Astrocyte (in vitro differentiated cells and primary cell): ENCODE data around the gene DROSHA. TPM values are rescaled to one million over a fixed set of nuclear protein-coding genes. Genes with fewer than 3 reads are reported as not detected.
"Not testable (repeated sequence)": the region's sequence is repeated elsewhere in the genome, so short reads cannot be mapped to it uniquely, and the experiment has no call there.

ENCODE experiments used
- DNase-seq: peaks from one replicate; pipeline ENCODE4 v3.0.0-alpha.2; 2010; ENCODE audit warnings: low read depth
- FAIRE-seq: peaks from 2 replicates; lab custom pipeline; 2011; peaks lifted over from hg19 to GRCh38; lab: Jason Lieb, UNC
- H2AFZ ChIP-seq: 2 replicates; pipeline ENCODE4 v1.6.0; 2012; ENCODE audit warnings: low read depth, low read length, inconsistent platforms
- H3K27ac ChIP-seq: 2 replicates; pipeline ENCODE4 v1.5.1; 2011; ENCODE audit warnings: low read depth, low read length, inconsistent platforms
- H3K27me3 ChIP-seq: 2 replicates; pipeline ENCODE4 v1.6.0; 2011; ENCODE audit warnings: low read length, inconsistent platforms; ENCODE audit not compliant: insufficient read depth
- H3K36me3 ChIP-seq: 2 replicates; pipeline ENCODE4 v1.5.1; 2011; ENCODE audit warnings: low read length, inconsistent platforms; ENCODE audit not compliant: insufficient read depth
- H3K4me1 ChIP-seq: 2 replicates; pipeline ENCODE4 v1.5.1; 2011; ENCODE audit warnings: low read length, inconsistent platforms; ENCODE audit not compliant: insufficient read depth
- H3K4me2 ChIP-seq: 2 replicates; pipeline ENCODE4 v1.6.0; 2012; ENCODE audit warnings: low read length, inconsistent platforms
- H3K4me3 ChIP-seq: 2 replicates; pipeline ENCODE4 v1.5.1; 2011; ENCODE audit warnings: low read depth, mild to moderate bottlenecking, low read length, inconsistent platforms; ENCODE audit not compliant: insufficient read depth
- H3K79me2 ChIP-seq: 2 replicates; pipeline ENCODE4 v1.6.0; 2012; ENCODE audit warnings: mild to moderate bottlenecking, low read length, inconsistent platforms; ENCODE audit not compliant: insufficient read depth
- H3K9ac ChIP-seq: 2 replicates; pipeline ENCODE4 v1.6.0; 2012; ENCODE audit warnings: mild to moderate bottlenecking, low read length, inconsistent platforms
- H3K9me3 ChIP-seq: 2 replicates; pipeline ENCODE4 v1.5.1; 2012; ENCODE audit warnings: low read depth, mild to moderate bottlenecking, low read length, inconsistent platforms; ENCODE audit not compliant: insufficient read depth
- H4K20me1 ChIP-seq: 2 replicates; pipeline ENCODE4 v1.6.0; 2012; ENCODE audit warnings: low read length, inconsistent platforms; ENCODE audit not compliant: insufficient read depth
- H3K27ac Mint-ChIP-seq: one replicate; pipeline ENCODE4 v1.8.0; 2021; ENCODE audit warnings: mild to moderate bottlenecking, mixed read lengths; ENCODE audit not compliant: unreplicated experiment
- H3K27me3 Mint-ChIP-seq: one replicate; pipeline ENCODE4 v1.8.0; 2021; ENCODE audit warnings: low read depth, mixed read lengths; ENCODE audit not compliant: unreplicated experiment
- H3K36me3 Mint-ChIP-seq: one replicate; pipeline ENCODE4 v1.8.0; 2021; ENCODE audit warnings: low read depth, mixed read lengths; ENCODE audit not compliant: unreplicated experiment
- H3K4me1 Mint-ChIP-seq: one replicate; pipeline ENCODE4 v1.8.0; 2021; ENCODE audit warnings: low read depth, mixed read lengths; ENCODE audit not compliant: unreplicated experiment
- H3K4me3 Mint-ChIP-seq: one replicate; pipeline ENCODE4 v1.8.0; 2021; ENCODE audit warnings: mild to moderate bottlenecking, moderate library complexity, mixed read lengths; ENCODE audit not compliant: unreplicated experiment
- H3K9me3 Mint-ChIP-seq: one replicate; pipeline ENCODE4 v1.8.0; 2021; ENCODE audit warnings: mild to moderate bottlenecking, mixed read lengths; ENCODE audit not compliant: unreplicated experiment
- EZH2 ChIP-seq: IDR thresholded peaks from 2 replicates; pipeline ENCODE4 v1.6.1; 2012; ENCODE audit warnings: mild to moderate bottlenecking, low read length, inconsistent platforms; ENCODE audit not compliant: insufficient read depth
- total RNA-seq: library from RNA; stranded (reverse); gene quantifications from 2 replicates; pipeline ENCODE4 v1.2.1, GENCODE V29; 2021
- TF ChIP-seq, protein P1 (sequence below): IDR thresholded peaks from 2 replicates; pipeline ENCODE4 v1.5.1; 2011; ENCODE audit warnings: low read depth, mild to moderate bottlenecking, inconsistent platforms, low read length, moderate library complexity; ENCODE audit not compliant: insufficient read depth

Gene DROSHA
- total RNA-seq, 1 donor from 2014 or later, result 50.6 TPM

- Histone ChIP-seq H2AFZ (no peak overlapping the region), H3K9ac (no peak overlapping the region), H3K4me3 (no peak overlapping the region), H3K4me2 (no peak overlapping the region), H3K79me2 (no peaks in the 10 kb centered on the region), H3K36me3 (peaks cover 19% of the 10 kb centered on the region), H3K27me3 (no peaks in the 10 kb centered on the region), H4K20me1 (no peaks in the 10 kb centered on the region), H3K9me3 (no peaks in the 10 kb centered on the region), H3K27ac (peak overlapping the region; percentile 59), H3K4me1 (peaks cover 4% of the 10 kb centered on the region)
- H3K27ac Mint-ChIP-seq, result no peak overlapping the region
- H3K27me3 Mint-ChIP-seq, result no peaks in the 10 kb centered on the region
- TF ChIP-seq, protein P1, sequence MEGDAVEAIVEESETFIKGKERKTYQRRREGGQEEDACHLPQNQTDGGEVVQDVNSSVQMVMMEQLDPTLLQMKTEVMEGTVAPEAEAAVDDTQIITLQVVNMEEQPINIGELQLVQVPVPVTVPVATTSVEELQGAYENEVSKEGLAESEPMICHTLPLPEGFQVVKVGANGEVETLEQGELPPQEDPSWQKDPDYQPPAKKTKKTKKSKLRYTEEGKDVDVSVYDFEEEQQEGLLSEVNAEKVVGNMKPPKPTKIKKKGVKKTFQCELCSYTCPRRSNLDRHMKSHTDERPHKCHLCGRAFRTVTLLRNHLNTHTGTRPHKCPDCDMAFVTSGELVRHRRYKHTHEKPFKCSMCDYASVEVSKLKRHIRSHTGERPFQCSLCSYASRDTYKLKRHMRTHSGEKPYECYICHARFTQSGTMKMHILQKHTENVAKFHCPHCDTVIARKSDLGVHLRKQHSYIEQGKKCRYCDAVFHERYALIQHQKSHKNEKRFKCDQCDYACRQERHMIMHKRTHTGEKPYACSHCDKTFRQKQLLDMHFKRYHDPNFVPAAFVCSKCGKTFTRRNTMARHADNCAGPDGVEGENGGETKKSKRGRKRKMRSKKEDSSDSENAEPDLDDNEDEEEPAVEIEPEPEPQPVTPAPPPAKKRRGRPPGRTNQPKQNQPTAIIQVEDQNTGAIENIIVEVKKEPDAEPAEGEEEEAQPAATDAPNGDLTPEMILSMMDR, result no peak
- no peak for TF ChIP-seq EZH2
- no peak overlapping the region for H3K4me3 Mint-ChIP-seq
- peaks cover 18% of the 10 kb centered on the region for H3K36me3 Mint-ChIP-seq
- FAIRE-seq (no peak), DNase-seq (peak; percentile 21)
- no peaks in the 10 kb centered on the region for H3K4me1 Mint-ChIP-seq
- no peaks in the 10 kb centered on the region for H3K9me3 Mint-ChIP-seq
These were observed 22.7 kb upstream of the DROSHA start for GRCh38 chr5:31554552-31554951.

DNA sequence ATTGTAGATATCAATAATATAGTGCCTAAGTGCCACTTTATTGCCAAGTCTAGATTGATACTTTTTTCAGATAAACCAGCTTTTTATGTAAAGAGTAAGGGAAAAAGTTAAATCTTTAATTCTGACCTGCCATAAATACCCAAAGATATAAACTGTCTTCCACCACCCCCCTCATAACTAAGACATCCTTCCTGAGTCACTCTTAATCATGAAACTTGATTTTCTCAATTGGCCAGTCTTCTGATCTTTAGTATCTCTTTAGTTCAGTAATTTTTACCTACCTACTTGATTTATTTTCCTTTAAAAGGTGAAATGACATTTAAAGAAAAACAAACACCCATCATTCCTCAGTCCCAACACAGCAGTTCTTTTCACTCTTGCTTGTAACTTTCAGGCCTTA, 22.0 kb upstream of the DROSHA start:
- no peaks in the 10 kb centered on the region for H4K20me1 ChIP-seq
- no peak overlapping the region for H3K4me3 Mint-ChIP-seq
- no peak overlapping the region for H3K27ac Mint-ChIP-seq
- H3K79me2 ChIP-seq, result no peaks in the 10 kb centered on the region
- H3K36me3 ChIP-seq, result peaks cover 21% of the 10 kb centered on the region
- H3K4me1 ChIP-seq, result peaks cover 4% of the 10 kb centered on the region
- H3K27me3 Mint-ChIP-seq, result no peaks in the 10 kb centered on the region
- no peaks in the 10 kb centered on the region for H3K9me3 ChIP-seq
- peak overlapping the region; percentile 4 for H3K9ac ChIP-seq
- H3K4me3 ChIP-seq, result no peak overlapping the region
- no peaks in the 10 kb centered on the region for H3K27me3 ChIP-seq
- no peaks in the 10 kb centered on the region for H3K9me3 Mint-ChIP-seq
- H3K4me1 Mint-ChIP-seq, result no peaks in the 10 kb centered on the region
- peaks cover 18% of the 10 kb centered on the region for H3K36me3 Mint-ChIP-seq
- no peak for FAIRE-seq
- peak overlapping the region; percentile 20 for H3K4me2 ChIP-seq
- DNase-seq, result no peak
- TF ChIP-seq, protein P1, result no peak
- TF ChIP-seq EZH2, result no peak
- no peak overlapping the region for H2AFZ ChIP-seq
- peak overlapping the region; percentile 59 for H3K27ac ChIP-seq

GRCh38 chr5:31551878-31552277, 20.0 kb upstream of the DROSHA start:
- Mint-ChIP-seq H3K36me3 (peaks cover 34% of the 10 kb centered on the region), H3K27ac (no peak overlapping the region), H3K4me3 (no peak overlapping the region), H3K9me3 (peaks cover under 1% of the 10 kb centered on the region), H3K4me1 (no peaks in the 10 kb centered on the region), H3K27me3 (no peaks in the 10 kb centered on the region)
- no peaks in the 10 kb centered on the region for H3K79me2 ChIP-seq
- H2AFZ ChIP-seq, result no peak overlapping the region
- no peaks in the 10 kb centered on the region for H3K9me3 ChIP-seq
- no peak overlapping the region for H3K27ac ChIP-seq
- H4K20me1 ChIP-seq, result no peaks in the 10 kb centered on the region
- no peak for TF ChIP-seq EZH2
- TF ChIP-seq, protein P1, result no peak
- FAIRE-seq (no peak), DNase-seq (no peak)
- H3K9ac ChIP-seq, result no peak overlapping the region
- peaks cover 25% of the 10 kb centered on the region for H3K36me3 ChIP-seq
- H3K4me2 ChIP-seq, result no peak overlapping the region
- peaks cover 4% of the 10 kb centered on the region for H3K4me1 ChIP-seq
- no peaks in the 10 kb centered on the region for H3K27me3 ChIP-seq
- no peak overlapping the region for H3K4me3 ChIP-seq

- H3K27me3 Mint-ChIP-seq, result not testable (repeated sequence)
- H3K36me3 ChIP-seq, result peaks cover 32% of the 10 kb centered on the region
These were observed 17.2 kb upstream of the DROSHA start for GRCh38 chr5:31549114-31549513.

More at GRCh38 chr5:31549114-31549513, 17.2 kb upstream of the DROSHA start:
- H2AFZ ChIP-seq, H3K9ac ChIP-seq, H3K79me2 ChIP-seq, H3K4me3 ChIP-seq, H4K20me1 ChIP-seq, H3K9me3 ChIP-seq, H3K4me2 ChIP-seq, H3K4me1 ChIP-seq, H3K4me3 Mint-ChIP-seq, H3K9me3 Mint-ChIP-seq, H3K27ac Mint-ChIP-seq, FAIRE-seq, H3K4me1 Mint-ChIP-seq, H3K27ac ChIP-seq, H3K27me3 ChIP-seq, DNase-seq: not testable (repeated sequence)
- peaks cover 37% of the 10 kb centered on the region for H3K36me3 Mint-ChIP-seq
